Type B pancreatic cell (in vitro differentiated cells): ENCODE measurements around the gene CDC42. TPM values are rescaled to one million over a fixed set of nuclear protein-coding genes. Genes with fewer than 3 reads are reported as not detected.

Experiments used
- DNase-seq: peaks from one replicate; pipeline ENCODE4 v3.0.0; 2021; ENCODE audit warnings: mixed read lengths; ENCODE audit not compliant: unreplicated experiment; ENCODE audit errors: extremely low spot score
- H3K27ac Mint-ChIP-seq: 2 replicates; pipeline ENCODE4 v1.8.0; 2021; ENCODE audit warnings: mild to moderate bottlenecking, mixed read lengths
- H3K27me3 Mint-ChIP-seq: 2 replicates; pipeline ENCODE4 v1.8.0; 2021; ENCODE audit warnings: mixed read lengths
- H3K36me3 Mint-ChIP-seq: 2 replicates; pipeline ENCODE4 v1.8.0; 2021; ENCODE audit warnings: mixed read lengths
- H3K4me1 Mint-ChIP-seq: one replicate; pipeline ENCODE4 v1.8.0; 2021; ENCODE audit warnings: mixed read lengths; ENCODE audit not compliant: unreplicated experiment
- H3K4me3 Mint-ChIP-seq: 2 replicates; pipeline ENCODE4 v1.8.0; 2021; ENCODE audit warnings: mild to moderate bottlenecking, mixed read lengths
- H3K9me3 Mint-ChIP-seq: 2 replicates; pipeline ENCODE4 v1.8.0; 2021; ENCODE audit warnings: mixed read lengths
- total RNA-seq: library from RNA; stranded (reverse); gene quantifications from 2 replicates; pipeline ENCODE4 v1.2.1, GENCODE V29; 2021; ENCODE audit warnings: low replicate concordance
- TF ChIP-seq, protein P1 (sequence below): fragments of 200-600 bp; sonication (generic); conservative IDR thresholded peaks from 2 replicates; pipeline ENCODE4 v1.5.0; 2021; ENCODE audit warnings: antibody characterized with exemption, mild to moderate bottlenecking

CDC42 gene
- total RNA-seq, 1 donor from 2014 or later = 238 TPM

DNA sequence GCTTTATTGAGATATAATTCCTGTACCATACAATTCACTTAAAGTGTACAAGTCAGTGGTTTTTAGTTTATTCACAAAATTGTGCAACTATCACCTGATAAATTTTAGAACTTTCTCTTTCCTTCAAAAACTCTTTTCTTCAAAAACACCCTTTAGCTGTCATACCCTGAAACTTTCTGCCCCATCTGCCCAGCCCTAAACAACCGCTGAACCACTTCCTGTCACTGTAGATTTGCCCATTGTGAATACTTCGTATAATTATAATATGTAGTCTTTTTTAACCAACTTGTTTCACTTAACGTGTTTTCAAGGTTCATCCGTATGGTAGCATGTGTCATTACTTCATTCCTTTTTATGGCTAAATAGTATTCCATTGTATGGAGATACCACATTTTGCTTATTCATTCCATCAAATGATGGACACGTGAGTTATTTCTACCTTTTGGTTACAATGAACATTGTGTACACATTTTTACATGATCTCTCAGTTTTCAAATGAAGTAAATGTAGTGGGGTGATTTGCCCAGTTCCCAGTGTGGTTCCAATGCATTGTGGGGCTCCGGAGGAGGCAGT, 52.4 kb downstream of the CDC42 start:
- Mint-ChIP-seq H3K27ac (peak overlapping the region; percentile 75), H3K4me3 (no peak overlapping the region), H3K27me3 (no peaks in the 10 kb centered on the region), H3K9me3 (no peaks in the 10 kb centered on the region), H3K36me3 (peaks cover 28% of the 10 kb centered on the region), H3K4me1 (peaks cover 41% of the 10 kb centered on the region)
- no peak for DNase-seq
- TF ChIP-seq, protein P1, sequence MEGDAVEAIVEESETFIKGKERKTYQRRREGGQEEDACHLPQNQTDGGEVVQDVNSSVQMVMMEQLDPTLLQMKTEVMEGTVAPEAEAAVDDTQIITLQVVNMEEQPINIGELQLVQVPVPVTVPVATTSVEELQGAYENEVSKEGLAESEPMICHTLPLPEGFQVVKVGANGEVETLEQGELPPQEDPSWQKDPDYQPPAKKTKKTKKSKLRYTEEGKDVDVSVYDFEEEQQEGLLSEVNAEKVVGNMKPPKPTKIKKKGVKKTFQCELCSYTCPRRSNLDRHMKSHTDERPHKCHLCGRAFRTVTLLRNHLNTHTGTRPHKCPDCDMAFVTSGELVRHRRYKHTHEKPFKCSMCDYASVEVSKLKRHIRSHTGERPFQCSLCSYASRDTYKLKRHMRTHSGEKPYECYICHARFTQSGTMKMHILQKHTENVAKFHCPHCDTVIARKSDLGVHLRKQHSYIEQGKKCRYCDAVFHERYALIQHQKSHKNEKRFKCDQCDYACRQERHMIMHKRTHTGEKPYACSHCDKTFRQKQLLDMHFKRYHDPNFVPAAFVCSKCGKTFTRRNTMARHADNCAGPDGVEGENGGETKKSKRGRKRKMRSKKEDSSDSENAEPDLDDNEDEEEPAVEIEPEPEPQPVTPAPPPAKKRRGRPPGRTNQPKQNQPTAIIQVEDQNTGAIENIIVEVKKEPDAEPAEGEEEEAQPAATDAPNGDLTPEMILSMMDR = no peak

DNA sequence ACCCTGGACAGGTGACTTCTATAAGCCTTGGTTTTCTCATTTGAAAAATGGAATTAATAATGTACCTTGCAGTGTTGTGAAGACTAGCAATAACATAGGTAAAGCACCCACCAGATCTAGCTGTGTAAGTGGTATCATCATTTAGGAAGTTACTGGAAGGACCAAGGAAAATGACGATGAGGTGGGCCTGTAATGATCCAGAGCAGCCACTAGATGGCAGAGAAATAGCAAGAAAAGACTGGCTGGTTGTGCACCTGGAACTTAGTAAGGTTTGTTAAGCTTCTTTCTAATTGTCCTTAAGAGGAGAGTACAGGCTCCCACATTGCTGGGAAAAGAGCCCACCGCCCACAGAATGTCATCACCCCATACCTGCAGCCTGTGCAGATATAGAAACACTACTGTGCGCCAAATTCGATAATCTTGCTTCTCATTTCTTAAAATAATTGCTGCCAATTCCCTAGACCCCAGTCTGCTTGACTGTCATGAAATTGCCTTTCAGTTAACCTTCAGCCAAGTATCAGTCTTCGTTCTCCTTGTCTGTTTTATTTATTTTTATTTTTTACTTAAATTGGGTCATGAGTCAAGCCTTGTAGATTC, 53.2 kb downstream of the CDC42 start:
- peak overlapping the region; percentile 75 for H3K27ac Mint-ChIP-seq
- TF ChIP-seq, protein P1 = peak; percentile 91
- H3K9me3 Mint-ChIP-seq = no peaks in the 10 kb centered on the region
- H3K27me3 Mint-ChIP-seq = no peaks in the 10 kb centered on the region
- peaks cover 41% of the 10 kb centered on the region for H3K4me1 Mint-ChIP-seq
- peak overlapping the region; percentile 6 for H3K4me3 Mint-ChIP-seq
- no peak for DNase-seq
- H3K36me3 Mint-ChIP-seq = peaks cover 28% of the 10 kb centered on the region

DNA sequence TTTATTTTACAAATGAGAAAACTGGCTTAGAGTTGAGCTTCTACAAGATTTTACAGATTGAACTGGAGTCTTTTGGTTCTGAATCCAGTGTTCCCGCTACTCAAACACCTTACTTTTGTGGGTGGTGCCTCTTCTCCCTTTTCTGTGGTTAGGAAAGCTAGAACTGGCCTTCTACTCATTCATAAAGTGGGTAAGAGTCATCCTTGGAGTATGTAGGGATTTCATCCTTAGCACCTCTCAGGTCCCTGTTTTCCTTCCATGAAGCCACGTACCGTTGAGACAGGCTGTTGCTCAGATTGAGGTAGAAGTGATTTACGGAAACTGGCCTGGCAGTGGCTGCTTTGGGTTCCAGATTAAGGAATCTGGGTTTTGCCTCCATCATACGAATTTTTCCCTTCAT, 54.6 kb downstream of the CDC42 start:
- Mint-ChIP-seq H3K27ac (no peak overlapping the region), H3K4me1 (peaks cover 43% of the 10 kb centered on the region), H3K4me3 (no peak overlapping the region), H3K9me3 (no peaks in the 10 kb centered on the region), H3K27me3 (no peaks in the 10 kb centered on the region), H3K36me3 (peaks cover 28% of the 10 kb centered on the region)
- TF ChIP-seq, protein P1 = no peak
- DNase-seq = no peak

DNA sequence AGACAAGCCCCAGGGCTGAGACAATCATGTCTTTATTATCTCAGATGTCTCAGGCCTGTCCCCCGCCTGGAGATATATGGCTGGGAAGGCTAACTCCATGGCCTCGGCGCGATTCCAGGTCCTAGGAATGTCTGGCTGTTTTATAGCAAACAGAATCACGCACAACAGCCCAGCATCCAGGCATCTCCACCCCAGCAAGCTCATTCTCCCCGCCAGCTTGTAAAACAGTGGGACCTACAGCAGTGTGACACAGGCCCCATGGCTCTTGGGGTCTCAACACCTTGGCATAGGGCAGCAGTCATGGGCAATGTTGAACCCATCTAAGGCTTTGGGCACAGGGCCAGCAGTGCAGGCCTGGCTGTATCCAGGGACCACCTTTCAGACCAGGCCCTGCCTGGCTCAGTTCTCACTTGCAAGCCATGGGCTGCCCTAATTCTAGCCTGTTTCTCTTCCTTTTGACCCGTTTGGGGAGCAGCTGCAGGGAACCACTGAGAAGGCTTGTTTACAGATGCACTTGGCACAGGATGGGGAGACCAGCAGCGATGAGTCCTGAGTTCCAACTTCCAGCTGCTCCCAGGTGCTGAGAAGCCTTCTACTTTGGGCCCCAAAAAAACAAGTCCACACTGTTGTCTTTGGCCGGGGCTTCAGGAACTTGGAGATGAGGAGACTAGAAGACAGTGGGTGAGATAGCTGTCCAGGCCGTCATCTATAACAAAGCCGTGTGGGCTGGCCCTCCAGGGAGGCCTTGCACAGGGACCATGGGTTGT, 56.0 kb downstream of the CDC42 start:
- Mint-ChIP-seq H3K9me3 (no peaks in the 10 kb centered on the region), H3K36me3 (peaks cover 33% of the 10 kb centered on the region), H3K4me1 (peaks cover 55% of the 10 kb centered on the region), H3K27me3 (no peaks in the 10 kb centered on the region), H3K4me3 (no peak overlapping the region), H3K27ac (peak overlapping the region; percentile 66)
- TF ChIP-seq, protein P1 = no peak
- no peak for DNase-seq

DNA sequence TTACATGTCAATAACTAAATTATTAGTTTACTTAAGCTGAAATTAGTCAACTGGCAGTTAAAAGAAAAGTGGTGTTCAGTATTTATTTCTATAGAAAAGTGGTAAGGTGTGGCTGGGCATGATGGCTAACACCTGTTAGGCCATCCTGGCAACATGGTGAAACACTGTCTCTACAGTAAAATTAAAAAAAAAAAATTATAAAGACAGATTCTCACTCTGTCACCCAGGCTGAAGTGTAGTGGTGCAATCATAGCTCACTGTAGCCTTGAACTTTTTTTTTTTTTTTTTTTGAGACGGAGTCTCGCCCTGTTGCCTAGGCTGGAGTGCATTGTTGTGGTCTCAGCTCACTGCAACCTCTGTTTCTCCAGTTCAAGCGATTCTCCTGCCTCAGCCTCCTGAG, 57.5 kb downstream of the CDC42 start:
- Mint-ChIP-seq H3K27me3 (no peaks in the 10 kb centered on the region), H3K4me1 (peaks cover 65% of the 10 kb centered on the region), H3K27ac (no peak overlapping the region), H3K9me3 (no peaks in the 10 kb centered on the region), H3K36me3 (peaks cover 25% of the 10 kb centered on the region), H3K4me3 (no peak overlapping the region)
- DNase-seq = no peak
- TF ChIP-seq, protein P1 = no peak
